Globus pallidus (tissue), 1 donor: ENCODE results near the gene NLRC5.
"Not testable (repeated sequence)": the region's sequence is repeated elsewhere in the genome, so short reads cannot be mapped to it uniquely, and the experiment has no call there.

ENCODE experiments used
- DNase-seq: peaks from one replicate; pipeline ENCODE4 v3.0.0-alpha.2; 2015; ENCODE audit warnings: low spot score

Gene NLRC5

DNA sequence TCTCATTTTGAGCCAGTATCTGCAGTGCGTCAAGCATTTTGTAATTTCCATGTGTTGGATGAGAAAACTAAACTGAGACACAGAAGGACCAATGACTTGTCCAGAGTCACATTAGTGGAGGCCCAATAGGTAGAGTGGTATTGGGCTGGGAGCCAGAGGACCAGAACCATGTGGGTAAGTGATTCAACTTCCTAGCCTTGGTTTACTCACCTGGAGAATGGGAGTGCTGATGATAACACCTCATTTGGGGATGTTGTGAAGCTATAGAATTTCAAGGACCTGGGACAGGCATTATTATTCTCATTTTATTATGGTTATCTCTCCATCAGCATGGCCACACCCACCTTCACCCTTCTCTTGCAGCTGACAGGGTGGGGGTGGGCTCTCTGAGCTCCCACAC, 111.1 kb downstream of the NLRC5 start:
- no peak for DNase-seq

DNA sequence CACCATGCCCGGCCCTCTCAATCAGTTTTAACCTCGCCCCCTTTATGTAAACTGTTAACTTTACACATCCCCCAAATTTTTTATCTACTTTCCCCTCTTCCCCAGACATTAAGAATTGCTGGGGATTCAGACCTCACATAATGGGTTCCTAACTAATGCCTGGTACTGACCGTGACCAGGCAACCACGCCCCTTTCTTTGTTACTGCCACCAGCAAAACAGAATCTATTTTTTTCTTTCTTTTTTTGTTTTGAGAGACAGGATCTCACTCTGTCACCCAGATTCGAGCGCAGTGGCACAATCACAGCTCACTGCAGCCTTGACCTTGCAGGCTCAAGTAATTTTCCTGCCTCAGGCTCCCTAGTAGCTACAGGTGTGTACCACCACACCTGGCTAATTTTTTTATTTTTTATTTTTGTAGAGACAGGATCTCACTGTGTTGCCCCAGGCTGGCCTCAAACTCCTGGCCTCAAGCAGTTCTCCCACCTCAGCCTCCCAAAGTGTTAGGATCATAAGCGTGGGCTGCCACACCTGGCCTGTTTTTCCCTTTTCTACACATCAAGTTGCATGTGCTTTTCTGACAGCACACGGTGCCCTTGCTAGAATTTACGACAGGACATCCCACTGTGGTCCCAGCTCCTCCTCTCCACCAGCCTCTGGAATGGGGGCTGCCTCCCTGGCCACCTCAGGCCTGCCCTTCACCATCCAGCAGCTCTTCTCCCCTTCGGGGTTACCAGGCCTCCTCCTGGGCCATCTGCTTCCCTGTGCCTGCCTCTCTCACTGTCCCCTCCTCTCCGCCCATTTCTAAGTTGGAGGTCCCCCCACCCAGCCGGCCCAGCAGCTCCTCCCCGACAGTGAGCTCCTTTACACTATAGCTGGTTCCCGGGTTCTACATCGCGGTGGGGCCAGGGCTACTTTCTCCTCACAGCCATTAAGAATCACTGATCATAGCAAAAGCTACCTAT, 113.8 kb downstream of the NLRC5 start:
- DNase-seq, result peak; percentile 77

DNA sequence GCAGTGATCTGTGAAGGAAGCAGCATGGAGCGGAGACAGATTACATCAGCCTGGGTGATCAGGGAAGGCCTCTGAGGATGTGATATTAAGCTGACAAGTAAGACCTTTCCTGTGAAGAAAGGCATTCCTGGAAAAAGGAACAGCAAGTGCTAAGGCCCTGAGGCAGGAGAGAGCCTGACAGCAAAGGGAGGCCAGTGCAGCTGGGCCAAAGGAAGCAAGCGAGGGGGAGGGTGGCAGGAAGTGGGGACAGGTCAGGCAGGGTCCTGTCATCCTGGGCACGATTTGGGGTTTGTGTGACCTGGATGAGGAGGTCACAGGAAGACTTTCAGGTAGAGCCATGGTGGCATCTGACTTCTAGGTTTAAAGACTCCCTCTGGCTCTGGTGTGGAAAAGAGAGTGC, 115.3 kb downstream of the NLRC5 start:
- DNase-seq, result no peak

DNA sequence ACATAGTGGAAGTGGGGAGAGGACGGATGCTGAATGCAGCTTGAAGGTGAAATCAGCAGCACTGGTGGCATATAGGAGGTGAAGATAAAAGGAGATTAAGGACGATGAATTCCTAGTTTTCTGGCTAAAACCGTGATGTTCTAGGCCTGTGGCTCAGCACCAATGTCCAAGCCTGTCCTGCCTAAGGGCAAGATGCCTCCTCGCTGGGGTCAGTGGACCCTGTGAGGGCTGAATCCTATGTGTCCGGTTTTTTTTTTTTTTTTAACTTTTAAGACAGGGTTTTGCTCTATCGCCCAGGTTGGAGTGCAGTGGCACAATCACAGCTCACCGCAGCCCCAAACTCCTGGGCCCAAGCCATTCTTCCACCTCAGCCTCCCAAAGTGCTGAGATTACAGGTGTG, 115.8 kb downstream of the NLRC5 start:
- no peak for DNase-seq

DNA sequence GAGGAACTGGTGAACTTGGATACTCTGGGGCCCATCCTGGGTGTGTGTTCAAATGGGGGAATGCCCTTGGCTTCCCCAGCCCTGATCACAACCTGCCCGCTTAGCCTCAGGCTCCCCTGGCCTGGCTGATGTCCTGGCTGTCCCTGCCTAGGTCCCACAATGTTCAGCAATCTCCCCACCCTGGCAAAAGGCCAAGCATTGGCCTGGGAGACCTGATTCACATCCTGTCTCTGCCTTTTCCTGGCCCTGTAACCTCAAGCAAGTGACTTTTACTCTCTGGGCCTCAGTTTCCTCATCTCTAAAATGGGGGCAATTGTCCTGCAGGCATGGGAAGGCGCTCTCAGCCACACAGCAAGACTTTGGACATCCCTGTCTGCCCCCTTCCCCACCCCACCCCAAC, 117.4 kb downstream of the NLRC5 start:
- no peak for DNase-seq

DNA sequence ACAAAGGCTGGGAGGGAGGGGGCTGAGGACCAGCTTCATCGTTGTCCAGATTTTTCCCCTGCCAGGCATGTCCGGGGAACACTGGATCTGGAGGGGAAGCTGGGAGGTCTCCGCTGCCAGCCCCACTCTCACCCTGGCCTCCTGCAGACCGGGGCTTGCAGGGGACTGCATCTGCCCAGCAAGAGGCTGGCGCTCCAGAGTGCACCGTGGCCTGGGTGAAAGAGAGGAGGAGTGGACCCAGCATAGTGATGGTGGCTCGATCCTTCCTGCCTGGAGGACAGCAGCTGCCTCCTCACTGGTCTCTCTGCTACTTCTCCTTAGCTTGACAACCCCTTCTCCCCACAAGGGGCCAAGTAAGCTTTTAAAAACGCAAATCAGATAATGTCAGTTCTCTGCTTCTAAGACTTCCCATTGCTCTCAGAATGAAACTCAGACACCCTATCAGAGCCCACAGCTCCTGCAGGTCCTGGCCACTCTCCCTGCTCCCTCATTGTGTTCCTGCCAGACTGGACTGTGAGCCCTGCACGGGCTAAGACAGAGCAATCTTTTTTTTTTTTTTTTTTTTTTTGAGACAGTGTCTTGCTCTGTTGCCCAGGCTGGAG, 118.1 kb downstream of the NLRC5 start:
- DNase-seq, result peak; percentile 61

DNA sequence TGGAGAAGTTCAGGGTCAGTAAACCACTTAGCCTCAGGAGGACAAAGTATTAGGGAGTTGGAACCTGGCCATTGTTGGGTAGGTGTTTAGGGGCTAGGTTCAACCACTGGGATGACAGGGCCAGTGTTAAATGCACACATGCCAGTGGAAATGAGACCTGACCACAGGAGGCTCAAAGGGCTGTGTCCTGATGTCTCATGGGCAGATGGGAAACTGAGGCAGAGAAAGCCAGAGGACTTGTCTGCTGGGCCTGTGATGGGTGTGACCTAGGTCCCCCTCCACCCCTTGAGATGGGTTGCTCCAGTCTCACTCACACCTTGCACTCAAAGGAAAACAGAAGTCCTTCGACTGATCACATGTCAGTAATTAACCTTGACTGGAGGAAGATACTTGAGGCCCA, 119.1 kb downstream of the NLRC5 start:
- no peak for DNase-seq

DNA sequence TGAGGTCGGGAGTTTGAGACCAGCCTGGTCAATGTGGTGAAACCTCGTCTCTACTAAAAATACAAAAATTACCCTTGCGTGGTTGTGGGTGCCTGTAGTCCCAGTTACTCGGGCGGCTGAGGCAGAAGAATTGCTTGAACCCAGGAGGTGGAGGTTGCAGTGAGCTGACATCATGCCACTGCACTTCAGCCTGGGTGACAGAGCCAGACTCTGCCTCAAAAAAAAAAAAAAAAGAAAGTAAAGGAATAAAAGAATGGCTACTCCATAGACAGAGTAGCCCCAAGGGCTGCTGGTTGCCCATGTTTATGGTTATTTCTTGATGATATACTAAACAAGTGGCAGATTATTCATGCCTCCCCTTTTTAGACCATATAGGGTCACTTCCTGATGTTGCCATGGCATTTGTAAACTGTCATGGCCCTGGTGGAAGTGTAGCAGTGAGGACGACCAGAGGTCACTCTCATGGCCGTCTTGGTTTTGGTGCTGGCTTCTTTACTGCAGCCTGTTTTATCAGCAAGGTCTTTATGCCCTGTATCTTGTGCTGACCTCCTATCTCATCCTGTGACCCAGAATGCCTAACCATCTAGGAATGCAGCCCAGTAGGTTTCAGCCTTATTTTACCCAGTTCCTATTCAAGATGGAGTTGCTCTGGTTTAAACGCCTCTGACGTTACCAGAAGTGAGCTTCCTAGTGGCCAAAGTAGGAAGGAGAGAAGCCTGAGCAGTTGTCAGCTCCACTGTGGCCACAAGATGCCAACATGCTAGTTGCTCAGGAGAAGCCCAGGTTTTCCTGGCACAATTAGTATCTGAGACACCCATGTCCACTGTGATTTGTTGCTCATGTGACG, 120.1 kb downstream of the NLRC5 start:
- not testable (repeated sequence) for DNase-seq

DNA sequence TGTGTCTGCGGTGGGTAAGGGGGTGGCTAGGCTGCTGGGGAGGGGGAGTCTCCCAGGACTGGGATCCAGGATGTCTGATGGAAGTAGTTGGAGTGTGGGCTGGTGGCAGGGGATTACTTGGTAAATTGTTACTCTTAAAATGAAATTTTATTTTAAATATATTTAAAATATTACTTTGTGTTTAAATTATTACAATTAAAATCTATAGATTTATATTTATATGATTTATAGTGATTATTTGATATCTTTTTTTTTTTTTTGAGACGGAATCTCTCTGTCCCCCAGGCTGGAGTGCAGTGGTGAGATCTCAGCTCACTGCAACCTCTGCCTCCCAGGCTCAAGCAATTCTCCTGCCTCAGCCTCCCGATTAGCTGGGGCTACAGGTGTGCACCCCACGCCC, 121.6 kb downstream of the NLRC5 start:
- no peak for DNase-seq

DNA sequence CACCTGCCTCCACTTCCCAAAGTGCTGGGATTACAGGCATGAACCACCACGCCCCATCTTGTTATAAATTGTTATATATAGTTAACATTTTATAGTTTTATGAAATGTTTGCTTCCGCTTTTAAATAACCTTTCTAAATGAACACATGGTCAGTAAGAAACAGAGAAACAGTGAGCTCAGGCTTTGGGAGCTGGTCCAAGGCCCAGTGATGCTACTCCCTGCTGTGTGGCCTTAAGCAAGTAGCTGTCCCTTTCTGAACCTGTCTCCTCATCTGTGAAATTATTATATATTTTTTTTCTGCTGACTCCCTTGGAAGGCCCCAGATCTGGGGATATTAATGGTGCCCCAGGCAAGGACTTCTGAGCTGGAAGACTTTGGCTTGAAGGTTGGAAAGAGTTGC, 122.1 kb downstream of the NLRC5 start:
- DNase-seq, result no peak

DNA sequence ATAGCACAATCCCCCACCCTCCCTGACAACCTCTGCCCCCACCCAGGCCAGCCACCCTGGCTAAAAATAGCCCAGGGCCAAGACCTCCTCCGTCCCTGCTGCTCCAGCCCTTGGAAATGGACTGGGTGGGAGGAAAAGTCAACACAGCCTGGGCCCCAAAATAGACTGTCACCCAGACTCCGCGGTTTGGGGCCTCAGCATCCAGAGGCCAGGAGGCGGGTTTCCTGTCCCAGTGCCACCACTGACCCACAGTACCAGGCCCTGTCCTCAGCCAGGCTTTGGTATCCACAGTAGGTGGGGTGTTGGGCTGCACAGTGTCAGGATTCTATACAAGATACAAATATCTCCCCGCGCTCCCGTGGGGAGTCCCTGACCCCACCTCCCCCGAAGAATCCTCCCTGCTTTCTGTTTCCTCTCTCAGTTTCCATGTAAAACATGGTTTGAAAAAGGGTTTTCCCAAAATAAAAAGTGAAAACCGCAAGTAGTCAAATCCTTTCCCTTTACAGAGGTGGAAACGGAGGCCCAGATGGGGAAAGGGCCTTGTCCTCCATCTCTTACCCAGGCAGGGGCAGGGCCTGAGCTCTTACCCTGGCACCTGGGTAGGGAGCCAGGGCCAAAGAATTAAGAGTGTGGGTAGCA, 123.2 kb downstream of the NLRC5 start:
- no peak for DNase-seq

DNA sequence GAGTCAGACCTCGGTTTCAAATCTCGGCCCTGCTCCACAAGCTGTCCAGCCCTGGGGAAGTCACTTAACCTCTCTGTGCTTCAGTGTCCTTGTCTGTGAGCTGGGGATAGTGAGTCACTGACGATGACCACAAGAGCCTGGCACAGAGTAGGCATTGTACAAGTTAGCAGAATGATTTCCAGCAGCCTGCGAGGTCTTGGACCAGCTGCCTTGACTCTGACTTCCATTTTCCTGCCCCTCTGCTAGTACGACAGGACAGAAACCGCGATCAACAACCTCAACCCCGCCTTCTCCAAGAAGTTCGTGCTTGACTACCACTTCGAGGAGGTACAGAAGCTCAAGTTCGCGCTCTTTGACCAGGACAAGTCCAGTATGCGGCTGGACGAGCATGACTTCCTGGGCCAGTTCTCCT, 123.7 kb downstream of the NLRC5 start:
- DNase-seq, result peak; percentile 76

DNA sequence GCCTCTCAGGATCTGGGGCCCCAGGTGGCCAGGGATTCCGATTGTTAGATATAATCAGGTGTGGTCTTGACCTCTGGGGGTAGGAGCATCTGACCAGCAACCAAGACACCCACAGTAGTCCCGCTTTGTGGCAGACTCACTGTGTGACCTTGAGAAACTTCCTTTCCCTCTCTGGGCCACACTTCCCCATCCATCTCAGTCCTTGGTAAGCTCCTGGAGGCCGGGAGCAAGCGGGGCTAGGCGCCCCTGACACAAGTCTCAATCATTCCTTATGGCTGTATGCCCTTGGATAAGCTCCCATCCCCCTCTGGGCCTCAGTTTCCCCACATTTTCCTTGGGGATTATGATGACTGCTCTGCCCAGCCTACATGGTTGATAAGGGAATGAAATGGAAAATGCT, 124.3 kb downstream of the NLRC5 start:
- DNase-seq, result no peak

DNA sequence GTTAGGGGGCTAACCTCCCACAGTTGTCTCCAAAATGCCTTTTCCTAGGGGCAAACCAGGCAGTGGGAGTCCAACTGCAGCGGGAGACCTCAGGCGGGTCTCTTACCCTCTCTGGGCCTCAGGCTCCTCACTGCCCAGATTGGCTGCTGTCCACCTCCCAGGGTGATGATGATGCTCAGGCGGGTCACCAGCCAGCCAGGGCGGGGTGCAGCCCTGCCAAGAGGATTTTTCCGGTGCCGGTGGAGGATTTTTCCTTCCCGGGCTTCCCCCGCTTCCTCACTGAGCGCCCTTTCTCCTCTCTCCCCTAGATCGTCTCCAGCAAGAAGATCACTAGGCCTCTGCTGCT, 125.8 kb downstream of the NLRC5 start:
- no peak for DNase-seq

DNA sequence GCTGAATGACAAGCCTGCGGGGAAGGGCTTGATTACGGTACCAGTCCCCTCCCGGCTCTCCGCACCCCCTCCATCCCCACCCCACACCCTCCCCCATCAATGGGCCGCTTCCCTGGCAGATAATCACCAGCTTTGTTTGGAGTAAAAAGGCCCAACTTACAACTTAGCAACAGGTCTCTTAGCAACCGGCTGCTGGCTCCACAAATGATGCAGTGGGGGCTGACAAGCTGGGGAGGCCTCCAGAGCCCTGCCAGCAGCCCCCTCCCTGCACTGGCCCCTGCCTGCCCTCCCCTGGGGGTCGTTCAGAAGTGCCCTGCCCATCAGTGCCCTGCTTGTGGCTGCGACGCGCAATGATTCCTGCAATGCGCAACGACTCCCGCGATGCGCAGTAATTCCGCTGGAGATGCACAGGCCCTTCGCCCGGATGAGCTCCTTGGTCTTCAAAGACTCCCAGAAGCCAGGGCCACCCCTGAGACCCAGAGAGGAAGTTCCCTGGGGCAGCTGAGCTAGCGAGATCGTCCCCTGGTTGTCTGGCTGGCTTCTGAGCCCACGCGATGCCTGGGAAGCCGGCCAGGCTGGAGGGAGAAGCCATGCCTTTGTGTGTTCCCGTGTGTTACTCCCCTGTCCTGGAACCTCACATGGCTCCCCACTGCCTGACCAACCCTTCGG, 126.3 kb downstream of the NLRC5 start:
- peak; percentile 97 for DNase-seq

DNA sequence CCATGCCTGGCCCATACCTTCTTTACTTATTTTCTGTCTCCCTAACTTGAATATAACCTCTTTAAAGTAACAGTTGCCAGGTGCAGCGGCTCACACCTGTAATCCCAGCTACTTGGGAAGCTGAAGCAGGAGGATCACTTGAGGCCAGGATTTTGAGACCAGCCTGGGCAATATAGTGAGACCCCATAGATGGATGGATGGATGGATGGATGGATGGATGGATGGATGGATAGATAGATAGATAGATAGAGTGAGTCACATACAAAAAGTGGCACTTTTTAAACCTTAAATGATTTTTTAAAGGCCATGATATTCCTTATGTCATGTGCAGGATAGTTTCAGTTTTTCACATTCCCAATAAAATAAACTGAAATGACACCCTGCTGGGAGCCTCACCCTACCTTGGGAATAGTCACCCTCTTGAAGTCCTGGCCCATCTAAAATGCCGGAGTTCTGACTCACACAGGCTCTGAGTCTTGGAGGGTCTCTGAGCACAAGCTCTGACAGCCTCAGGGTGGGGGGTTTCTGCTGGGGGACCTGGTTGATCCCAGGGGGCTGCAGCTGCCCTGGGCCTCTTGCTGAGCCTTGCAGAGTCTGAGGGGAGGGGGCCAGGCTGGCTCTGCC, 129.2 kb downstream of the NLRC5 start:
- DNase-seq, result no peak

DNA sequence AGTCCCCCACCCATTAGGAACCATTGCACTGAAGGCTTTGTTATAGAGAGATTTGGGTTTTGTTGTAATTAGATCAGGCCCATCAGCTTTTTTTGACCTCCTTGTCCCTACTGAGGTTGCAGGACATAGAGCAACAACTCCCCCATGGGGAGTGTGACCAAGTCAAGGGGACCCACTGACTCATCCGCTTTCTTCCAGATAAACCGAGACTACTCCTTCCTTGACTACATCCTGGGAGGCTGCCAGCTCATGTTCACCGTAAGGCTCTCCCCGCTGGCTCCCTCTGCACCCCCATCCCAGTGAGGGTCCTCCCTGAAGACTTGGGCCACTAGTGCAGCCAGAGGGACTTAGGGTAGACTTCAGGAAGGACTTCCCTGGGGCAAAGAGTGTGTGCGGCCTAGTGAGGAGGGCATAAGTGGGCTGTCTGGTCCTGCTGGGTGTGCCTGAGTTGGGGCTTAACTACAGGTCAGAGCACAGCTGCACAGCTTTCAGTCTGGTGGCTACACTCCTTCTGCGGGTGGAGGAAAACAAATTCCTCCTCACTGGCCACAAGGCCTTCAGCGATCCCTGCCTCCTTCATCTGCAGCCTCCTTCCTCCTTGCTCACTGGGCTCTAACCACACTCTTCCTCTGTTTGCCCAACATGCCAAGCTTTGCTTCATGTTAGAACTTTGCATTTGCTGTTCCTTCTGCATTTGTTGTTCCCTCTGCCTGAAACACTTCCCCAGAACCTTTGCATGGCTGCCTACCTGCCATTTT, 134.0 kb downstream of the NLRC5 start:
- no peak for DNase-seq

DNA sequence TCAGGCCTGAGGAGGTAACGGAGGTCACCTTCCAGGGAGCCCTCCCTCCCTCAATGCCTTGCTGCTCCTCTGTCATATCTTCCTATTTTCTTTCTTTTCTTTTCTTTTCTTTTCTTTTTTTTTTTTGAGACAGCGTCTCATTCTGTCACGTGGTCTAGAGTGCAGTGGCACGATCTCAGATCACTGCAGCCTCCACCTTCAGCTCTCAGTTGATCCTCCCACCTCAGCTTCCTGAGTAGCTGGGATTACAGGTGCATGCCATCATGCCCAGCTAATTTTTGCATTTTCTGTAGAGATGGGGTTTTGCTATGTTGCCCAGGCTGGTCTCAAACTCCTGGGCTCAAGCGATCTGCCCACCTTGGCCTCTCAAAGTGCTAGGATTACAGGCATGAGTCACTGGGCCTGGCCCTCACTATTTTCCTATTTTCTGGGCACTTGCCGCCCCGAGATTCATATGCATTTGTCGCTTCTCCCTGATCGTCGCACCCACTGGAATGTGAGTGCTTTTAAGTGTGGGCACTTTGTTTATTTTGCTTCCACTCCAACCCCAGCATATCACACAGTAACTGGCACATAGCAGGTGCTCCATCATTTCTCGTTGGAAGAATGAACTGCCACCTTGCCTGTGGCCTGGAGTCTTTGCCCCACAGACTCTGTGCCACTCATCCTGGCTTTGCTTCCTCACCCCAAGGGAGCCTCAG, 134.8 kb downstream of the NLRC5 start:
- DNase-seq, result no peak

DNA sequence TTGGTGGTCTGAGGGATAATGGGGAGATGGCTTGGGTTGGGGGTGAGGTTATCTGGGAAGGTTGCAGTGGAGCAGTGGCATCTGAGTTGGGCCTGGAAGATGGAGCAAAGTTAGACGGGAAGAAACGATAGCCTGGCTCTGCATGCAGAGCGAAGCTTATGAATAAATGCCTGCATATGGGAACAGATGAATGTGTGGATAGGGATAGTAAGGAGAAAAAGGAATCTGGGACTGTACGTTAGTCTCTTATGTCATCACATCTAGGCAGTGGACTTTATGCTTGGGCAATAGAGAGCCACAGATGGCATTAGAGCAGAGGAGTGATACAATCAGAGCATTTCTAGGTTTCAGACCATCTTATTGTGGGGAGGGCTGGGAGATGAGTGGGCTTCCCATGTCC, 136.0 kb downstream of the NLRC5 start:
- no peak for DNase-seq

DNA sequence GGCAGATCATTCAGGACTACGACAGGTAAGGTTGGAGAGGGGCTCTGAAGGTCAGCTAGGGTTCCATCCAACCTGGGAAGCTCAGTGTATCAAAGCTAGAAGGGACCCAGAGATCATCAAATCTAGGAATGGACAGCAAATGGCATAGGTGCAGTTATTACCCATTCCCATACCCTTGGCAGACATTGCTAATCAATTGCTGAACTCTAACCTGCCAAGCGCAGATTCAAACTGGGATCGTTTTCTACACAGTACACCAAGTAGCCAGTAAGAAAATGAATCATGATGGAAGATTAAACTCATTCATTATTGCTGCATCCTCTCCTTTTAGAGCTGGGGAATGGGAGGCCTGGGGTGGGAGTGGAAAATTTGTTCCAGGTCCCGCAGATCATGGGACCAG, 136.6 kb downstream of the NLRC5 start:
- DNase-seq, result no peak
